ENCODE data around the gene ITGB7.

DNA sequence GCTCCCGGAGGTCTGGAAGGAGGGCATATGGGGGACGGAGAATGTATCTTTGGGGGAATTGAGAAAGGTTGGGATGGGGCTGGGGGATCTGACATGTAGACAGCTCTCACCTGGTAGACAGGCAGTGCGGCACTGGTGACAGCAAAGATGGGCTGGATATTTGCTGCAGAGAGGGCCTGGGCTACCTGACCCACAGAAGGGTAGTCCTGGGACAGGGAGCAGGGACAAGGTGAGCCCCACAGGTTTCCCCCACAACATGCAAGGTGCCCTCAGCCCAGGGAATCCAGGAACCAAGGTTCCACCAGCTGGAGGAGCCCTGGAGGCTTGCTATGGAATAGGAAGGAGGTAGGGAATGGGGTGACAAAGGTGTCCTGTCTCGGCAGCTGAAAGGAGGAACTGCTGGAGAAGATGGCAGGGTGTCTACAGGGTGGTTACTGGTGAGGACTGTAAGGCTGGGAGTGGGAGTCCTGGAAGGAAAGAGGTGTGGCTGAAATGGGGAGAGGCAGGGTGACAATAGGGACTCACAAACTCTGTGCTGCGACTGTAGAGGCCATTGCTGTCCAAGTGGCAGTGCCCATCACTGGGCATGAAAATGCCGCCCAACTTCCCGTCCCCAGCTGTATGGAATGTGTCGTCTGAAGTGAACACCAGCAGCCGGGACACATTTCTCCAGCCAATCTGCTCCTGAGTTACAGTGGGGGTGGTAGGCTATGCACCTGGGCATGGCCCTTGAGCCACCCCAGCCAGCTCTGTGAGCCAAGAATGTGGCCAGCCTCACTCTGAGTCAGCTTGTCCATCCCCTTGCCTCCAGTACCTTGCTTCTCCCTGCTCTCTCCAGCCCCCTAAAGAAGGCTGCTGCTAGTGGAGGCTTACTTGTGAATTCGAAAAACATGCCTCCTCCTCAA lies 11.3 kb downstream of the ITGB7 start:
- TF ChIP-seq CTCF (IDR thresholded peaks at IDR 0.05) (no peak), POLR2AphosphoS5 (IDR thresholded peaks at IDR 0.05) (no peak), POLR2A (IDR thresholded peaks at IDR 0.05) (no peak), EP300 (IDR thresholded peaks at IDR 0.05) (no peak)

All from sigmoid colon (tissue), 4 donors.